Endometrium (tissue), 2 donors: ENCODE results near the gene SDHA.
"Not testable (repeated sequence)": the region's sequence is repeated elsewhere in the genome, so short reads cannot be mapped to it uniquely, and the experiment has no call there.

Experiments
- FAIRE-seq: peaks from 2 replicates; lab custom pipeline; 2012; peaks lifted over from hg19 to GRCh38; lab: Jason Lieb, UNC
- donor health status: control.
- donor health status: control.

Gene SDHA

GRCh38 chr5:217494-218456 is at the start of gene SDHA, which contains the start of gene CCDC127:
Gene SDHA (plus strand): TSS chr5:218320. CDS start chr5:218356, 36 bp downstream.
Gene CCDC127 (minus strand): TSS chr5:218153. CDS start chr5:216849, 1,304 bp downstream.
- FAIRE-seq, result not testable (repeated sequence)

- no peak for FAIRE-seq
Observed at GRCh38 chr5:169071-169727, 48.9 kb upstream of the SDHA start.

- no peak for FAIRE-seq
Observed at GRCh38 chr5:169728-170094, 48.4 kb upstream of the SDHA start.

- no peak for FAIRE-seq
Observed at GRCh38 chr5:170971-171800, 46.9 kb upstream of the SDHA start.

GRCh38 chr5:171801-172331 is 46.3 kb upstream of the SDHA start:
- FAIRE-seq, result no peak

GRCh38 chr5:172421-172820 is 45.7 kb upstream of the SDHA start:
- FAIRE-seq, result no peak

- FAIRE-seq, result no peak
Observed at GRCh38 chr5:172841-173251, 45.3 kb upstream of the SDHA start.

GRCh38 chr5:173392-174290 is 44.5 kb upstream of the SDHA start:
- no peak for FAIRE-seq

- no peak for FAIRE-seq
Observed at GRCh38 chr5:174291-174600, 43.9 kb upstream of the SDHA start.

GRCh38 chr5:174876-175465 is 43.1 kb upstream of the SDHA start:
- FAIRE-seq, result no peak

GRCh38 chr5:176296-176823 is 41.8 kb upstream of the SDHA start:
- no peak for FAIRE-seq

- no peak for FAIRE-seq
Observed at GRCh38 chr5:178110-178509, 40.0 kb upstream of the SDHA start.

GRCh38 chr5:179401-179800 is 38.7 kb upstream of the SDHA start:
- FAIRE-seq, result no peak

GRCh38 chr5:180286-180918 is 37.7 kb upstream of the SDHA start:
- FAIRE-seq, result no peak

- FAIRE-seq, result no peak
Observed at GRCh38 chr5:181160-181559, 37.0 kb upstream of the SDHA start.

GRCh38 chr5:181566-181965 is 36.6 kb upstream of the SDHA start:
- no peak for FAIRE-seq

GRCh38 chr5:182126-182525 is 36.0 kb upstream of the SDHA start:
- no peak for FAIRE-seq

- no peak for FAIRE-seq
Observed at GRCh38 chr5:184471-184870, 33.6 kb upstream of the SDHA start.

- FAIRE-seq, result no peak
Observed at GRCh38 chr5:185095-186070, 32.7 kb upstream of the SDHA start.
